OCI-LY7 (cell line): ENCODE data around the gene CALR.

Experiments
- EZH2phosphoT487 ChIP-seq: fragments of 200-600 bp; sonication (generic); IDR thresholded peaks from 2 replicates; pipeline ENCODE4 v1.6.1; 2018; ENCODE audit warnings: low read depth, borderline replicate concordance, mild to moderate bottlenecking, mixed run types, antibody characterized with exemption, low read length, moderate library complexity, mixed read lengths
- TF ChIP-seq, protein P1 (sequence below): fragments of 200-600 bp; sonication (generic); conservative IDR thresholded peaks from 2 replicates; pipeline ENCODE4 v1.5.1; 2014; ENCODE audit warnings: mild to moderate bottlenecking, antibody characterized with exemption, low read length, moderate library complexity, mixed read lengths

DNA sequence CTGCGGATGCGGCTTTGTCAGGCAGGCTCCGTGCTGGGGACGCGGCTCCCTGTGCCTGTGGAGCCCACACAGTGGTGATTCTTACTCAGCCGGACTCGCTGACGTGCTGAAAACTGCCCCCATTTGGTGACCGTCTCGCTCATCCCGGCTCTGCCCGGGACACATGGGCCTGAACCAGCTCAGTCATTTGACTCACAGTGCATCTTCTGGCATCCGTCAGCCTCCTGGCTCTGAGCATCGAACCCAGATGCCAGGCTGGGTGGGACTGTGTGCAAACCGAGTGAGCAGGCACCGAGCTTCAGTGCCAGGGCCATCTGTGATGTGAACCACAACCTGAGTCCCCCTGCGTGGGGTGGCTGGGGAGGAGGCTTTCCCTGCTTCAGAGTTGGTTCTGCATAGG, 41.9 kb upstream of the CALR start:
- TF ChIP-seq, protein P1, sequence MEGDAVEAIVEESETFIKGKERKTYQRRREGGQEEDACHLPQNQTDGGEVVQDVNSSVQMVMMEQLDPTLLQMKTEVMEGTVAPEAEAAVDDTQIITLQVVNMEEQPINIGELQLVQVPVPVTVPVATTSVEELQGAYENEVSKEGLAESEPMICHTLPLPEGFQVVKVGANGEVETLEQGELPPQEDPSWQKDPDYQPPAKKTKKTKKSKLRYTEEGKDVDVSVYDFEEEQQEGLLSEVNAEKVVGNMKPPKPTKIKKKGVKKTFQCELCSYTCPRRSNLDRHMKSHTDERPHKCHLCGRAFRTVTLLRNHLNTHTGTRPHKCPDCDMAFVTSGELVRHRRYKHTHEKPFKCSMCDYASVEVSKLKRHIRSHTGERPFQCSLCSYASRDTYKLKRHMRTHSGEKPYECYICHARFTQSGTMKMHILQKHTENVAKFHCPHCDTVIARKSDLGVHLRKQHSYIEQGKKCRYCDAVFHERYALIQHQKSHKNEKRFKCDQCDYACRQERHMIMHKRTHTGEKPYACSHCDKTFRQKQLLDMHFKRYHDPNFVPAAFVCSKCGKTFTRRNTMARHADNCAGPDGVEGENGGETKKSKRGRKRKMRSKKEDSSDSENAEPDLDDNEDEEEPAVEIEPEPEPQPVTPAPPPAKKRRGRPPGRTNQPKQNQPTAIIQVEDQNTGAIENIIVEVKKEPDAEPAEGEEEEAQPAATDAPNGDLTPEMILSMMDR: no peak
- no peak for TF ChIP-seq EZH2phosphoT487
